Liver (tissue), 3 donors: ENCODE results near the gene KAT2A.

ENCODE experiments used
- CTCF ChIP-seq: fragments of 150-350 bp; IDR thresholded peaks from 2 replicates; pipeline ENCODE4 v1.5.1; 2017; ENCODE audit warnings: improper control_type of control experiment, low read depth, low read length; ENCODE audit not compliant: missing input control
- EGR1 ChIP-seq, 2 donors: IDR thresholded peaks; 2 replicates each; pipeline ENCODE4 v1.6.1; 2016 to 2018; ENCODE audit warnings: antibody characterized with exemption in 2 of 2, low read depth in 2 of 2
- FOXA1 ChIP-seq: IDR thresholded peaks from 2 replicates; pipeline ENCODE4 v1.6.1; 2016; ENCODE audit warnings: antibody characterized with exemption
- GABPA ChIP-seq, 2 donors: IDR thresholded peaks in 1 of 2; conservative IDR thresholded peaks in 1 of 2; 2 replicates each; pipeline ENCODE4 v1.6.1; 2016; ENCODE audit warnings: antibody characterized with exemption in 2 of 2, mild to moderate bottlenecking in 1 of 2, moderate library complexity in 1 of 2
- JUND ChIP-seq, 2 donors: IDR thresholded peaks; 2 replicates each; pipeline ENCODE4 v1.6.1; 2016; ENCODE audit warnings: antibody characterized with exemption in 2 of 2
- RAD21 ChIP-seq, 2 donors: IDR thresholded peaks; 2 replicates each; pipeline ENCODE4 v1.6.1; 2016; ENCODE audit warnings: antibody characterized with exemption in 2 of 2, mild to moderate bottlenecking in 2 of 2
- RXRA ChIP-seq, 2 donors: IDR thresholded peaks; 2 replicates each; pipeline ENCODE4 v1.6.1; 2017 to 2018; ENCODE audit warnings: antibody characterized with exemption in 2 of 2, mild to moderate bottlenecking in 1 of 2
- TAF1 ChIP-seq: conservative IDR thresholded peaks from 2 replicates; pipeline ENCODE4 v1.6.1; 2016; ENCODE audit warnings: antibody characterized with exemption, mild to moderate bottlenecking
- ZBTB33 ChIP-seq: IDR thresholded peaks from 2 replicates; pipeline ENCODE4 v1.6.1; 2016; ENCODE audit warnings: antibody characterized with exemption
- donor health status: healthy.
- donor health status: healthy.

- no peak for TF ChIP-seq GABPA (IDR thresholded peaks at IDR 0.05 in 1 of 2, conservative IDR thresholded peaks at IDR 0.05 in 1 of 2)
- no peak for TF ChIP-seq CTCF
- TF ChIP-seq RXRA (IDR thresholded peaks at IDR 0.05) = no peak
- TF ChIP-seq TAF1 = no peak
- TF ChIP-seq RAD21 (IDR thresholded peaks at IDR 0.05) = no peak
- TF ChIP-seq ZBTB33 = no peak
- no peak for TF ChIP-seq FOXA1
- no peak for TF ChIP-seq JUND (IDR thresholded peaks at IDR 0.05)
- TF ChIP-seq EGR1 (IDR thresholded peaks at IDR 0.05; ENCODE audit: low read depth in 2 of 2) = no peak
These were observed 46.6 kb upstream of the KAT2A start for GRCh38 chr17:42167807-42168206.
